K562 (cell line): ENCODE measurements around the gene NAV2.

Experiments used
- ATF1 ChIP-seq, 2 experiments: fragments of 450-650 bp in 1 of 2; IDR thresholded peaks; 2 replicates each; pipeline ENCODE4 v1.6.1; 2016; ENCODE audit warnings: missing compliant biosample characterization in 1 of 2, missing genetic modification characterization in 1 of 2
- ZC3H4 ChIP-seq: sonication (generic); formaldehyde crosslinking; IDR thresholded peaks from 2 replicates; pipeline ENCODE4 v1.9.0; 2021; ENCODE audit warnings: missing genetic modification reagents, borderline replicate concordance
- TF ChIP-seq, protein P1 (sequence below), 3 experiments: IDR thresholded peaks in 2 of 3; conservative IDR thresholded peaks in 1 of 3; 2 replicates each; pipeline ENCODE4 v1.5.1; 2011 to 2012; ENCODE audit warnings: low read length in 3 of 3, mild to moderate bottlenecking in 3 of 3, control low read depth in 2 of 3, improper control_type of control experiment in 1 of 3, inconsistent platforms in 1 of 3, low read depth in 1 of 3, mixed read lengths in 1 of 3, moderate library complexity in 1 of 3; ENCODE audit not compliant: insufficient read depth in 2 of 3

- TF ChIP-seq, protein P1, sequence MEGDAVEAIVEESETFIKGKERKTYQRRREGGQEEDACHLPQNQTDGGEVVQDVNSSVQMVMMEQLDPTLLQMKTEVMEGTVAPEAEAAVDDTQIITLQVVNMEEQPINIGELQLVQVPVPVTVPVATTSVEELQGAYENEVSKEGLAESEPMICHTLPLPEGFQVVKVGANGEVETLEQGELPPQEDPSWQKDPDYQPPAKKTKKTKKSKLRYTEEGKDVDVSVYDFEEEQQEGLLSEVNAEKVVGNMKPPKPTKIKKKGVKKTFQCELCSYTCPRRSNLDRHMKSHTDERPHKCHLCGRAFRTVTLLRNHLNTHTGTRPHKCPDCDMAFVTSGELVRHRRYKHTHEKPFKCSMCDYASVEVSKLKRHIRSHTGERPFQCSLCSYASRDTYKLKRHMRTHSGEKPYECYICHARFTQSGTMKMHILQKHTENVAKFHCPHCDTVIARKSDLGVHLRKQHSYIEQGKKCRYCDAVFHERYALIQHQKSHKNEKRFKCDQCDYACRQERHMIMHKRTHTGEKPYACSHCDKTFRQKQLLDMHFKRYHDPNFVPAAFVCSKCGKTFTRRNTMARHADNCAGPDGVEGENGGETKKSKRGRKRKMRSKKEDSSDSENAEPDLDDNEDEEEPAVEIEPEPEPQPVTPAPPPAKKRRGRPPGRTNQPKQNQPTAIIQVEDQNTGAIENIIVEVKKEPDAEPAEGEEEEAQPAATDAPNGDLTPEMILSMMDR (IDR thresholded peaks at IDR 0.05 in 2 of 3, conservative IDR thresholded peaks at IDR 0.05 in 1 of 3; ENCODE audit: insufficient read depth in 2 of 3, low read depth in 1 of 3, low read length in 3 of 3), result no peak
- no peak for TF ChIP-seq ZC3H4 (CRISPR knock-in tag)
- no peak for TF ChIP-seq ATF1 (CRISPR knock-in tag; IDR thresholded peaks at IDR 0.05)
- no peak for TF ChIP-seq ATF1 (tag; IDR thresholded peaks at IDR 0.05)
Observed at GRCh38 chr11:19817265-19817851, 104.7 kb downstream of the NAV2 start.
